Measurements from ENCODE around the gene LCA5.

DNA sequence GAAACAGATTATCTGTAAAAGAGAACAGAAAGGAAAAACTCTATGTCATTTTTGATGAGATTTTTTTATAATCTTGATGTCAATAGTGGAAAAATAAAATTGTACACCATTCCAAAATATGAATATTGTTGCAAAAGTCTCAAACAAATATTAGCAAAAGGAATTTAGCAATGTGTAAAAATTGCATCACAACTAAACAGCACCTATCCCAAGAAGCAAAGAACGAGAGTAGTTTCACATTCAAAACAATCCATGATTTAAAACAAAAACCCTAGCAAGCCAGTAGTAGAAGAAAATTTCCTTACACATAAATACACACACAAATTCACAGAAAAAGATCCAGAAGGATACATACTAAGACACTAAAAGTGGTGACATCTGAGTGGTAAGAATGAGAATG, 38.4 kb downstream of the LCA5 start:
- TF ChIP-seq, protein P1, sequence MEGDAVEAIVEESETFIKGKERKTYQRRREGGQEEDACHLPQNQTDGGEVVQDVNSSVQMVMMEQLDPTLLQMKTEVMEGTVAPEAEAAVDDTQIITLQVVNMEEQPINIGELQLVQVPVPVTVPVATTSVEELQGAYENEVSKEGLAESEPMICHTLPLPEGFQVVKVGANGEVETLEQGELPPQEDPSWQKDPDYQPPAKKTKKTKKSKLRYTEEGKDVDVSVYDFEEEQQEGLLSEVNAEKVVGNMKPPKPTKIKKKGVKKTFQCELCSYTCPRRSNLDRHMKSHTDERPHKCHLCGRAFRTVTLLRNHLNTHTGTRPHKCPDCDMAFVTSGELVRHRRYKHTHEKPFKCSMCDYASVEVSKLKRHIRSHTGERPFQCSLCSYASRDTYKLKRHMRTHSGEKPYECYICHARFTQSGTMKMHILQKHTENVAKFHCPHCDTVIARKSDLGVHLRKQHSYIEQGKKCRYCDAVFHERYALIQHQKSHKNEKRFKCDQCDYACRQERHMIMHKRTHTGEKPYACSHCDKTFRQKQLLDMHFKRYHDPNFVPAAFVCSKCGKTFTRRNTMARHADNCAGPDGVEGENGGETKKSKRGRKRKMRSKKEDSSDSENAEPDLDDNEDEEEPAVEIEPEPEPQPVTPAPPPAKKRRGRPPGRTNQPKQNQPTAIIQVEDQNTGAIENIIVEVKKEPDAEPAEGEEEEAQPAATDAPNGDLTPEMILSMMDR (IDR thresholded peaks at IDR 0.05; ENCODE audit: low read depth, low read length), result no peak
- no peak for TF ChIP-seq EZH2phosphoT487 (IDR thresholded peaks at IDR 0.05; ENCODE audit: low read depth)
